Stimulated activated CD4-positive, alpha-beta T cell treated with anti-CD3 and anti-CD28 coated beads, Interleukin-4, amount 100 ng/mL, for 48 hours (primary cell): ENCODE results near the gene GHRL.

Experiments used
- DNase-seq, 2 donors: peaks; one replicate each; pipeline ENCODE4 v3.0.0-alpha.2; 2020; ENCODE audit warnings: low read depth in 2 of 2

Gene GHRL, protein sequence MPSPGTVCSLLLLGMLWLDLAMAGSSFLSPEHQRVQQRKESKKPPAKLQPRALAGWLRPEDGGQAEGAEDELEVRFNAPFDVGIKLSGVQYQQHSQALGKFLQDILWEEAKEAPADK

DNA sequence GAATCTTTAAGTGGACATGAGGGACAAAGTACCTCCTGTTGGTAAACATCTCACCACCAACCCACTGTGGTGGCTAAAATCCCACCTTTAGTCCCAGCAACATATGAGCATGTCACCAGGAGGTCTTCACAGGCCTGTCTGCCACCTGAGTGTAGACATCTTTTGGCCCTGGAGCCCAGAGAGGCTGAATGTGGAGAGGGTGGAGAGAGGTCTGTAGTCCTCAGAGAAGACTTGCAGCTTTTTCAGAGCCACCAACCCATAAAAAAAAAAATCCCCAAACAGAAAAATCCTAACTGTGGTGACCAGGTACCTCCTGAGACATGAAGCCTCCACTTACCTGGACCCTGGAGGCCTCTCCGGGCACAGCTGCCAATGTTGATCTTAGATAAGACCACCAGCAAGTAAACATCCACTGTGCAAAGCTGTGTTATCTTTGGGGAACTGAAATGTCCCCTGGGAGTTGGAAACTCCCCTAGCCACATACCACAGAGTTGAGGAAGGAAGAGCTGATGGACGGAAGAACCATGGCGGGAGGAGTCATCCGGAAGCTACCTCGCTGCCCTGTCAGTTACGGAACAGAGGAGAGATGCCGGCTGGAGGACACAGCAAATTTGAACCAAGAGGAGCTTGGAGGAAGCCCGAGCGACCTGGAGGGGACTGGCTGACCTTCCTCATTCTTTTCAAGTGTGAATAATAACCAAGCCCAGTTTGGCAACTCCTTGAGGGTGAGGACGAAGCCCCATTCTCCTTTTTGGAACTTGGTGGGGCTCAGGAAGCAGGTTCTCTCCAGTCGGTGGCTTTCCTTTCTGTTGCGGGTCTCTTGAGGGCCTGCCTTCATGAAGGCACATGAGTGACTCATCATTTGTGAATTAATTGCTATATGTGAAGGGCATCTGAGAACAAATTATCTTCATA is at the start of gene GHRL:
Gene GHRL, minus strand, starts transcription at position 443 of the 915 bp plus-strand sequence. CDS start 2,767 bp downstream, outside the sequence.
- DNase-seq = no peak

DNA sequence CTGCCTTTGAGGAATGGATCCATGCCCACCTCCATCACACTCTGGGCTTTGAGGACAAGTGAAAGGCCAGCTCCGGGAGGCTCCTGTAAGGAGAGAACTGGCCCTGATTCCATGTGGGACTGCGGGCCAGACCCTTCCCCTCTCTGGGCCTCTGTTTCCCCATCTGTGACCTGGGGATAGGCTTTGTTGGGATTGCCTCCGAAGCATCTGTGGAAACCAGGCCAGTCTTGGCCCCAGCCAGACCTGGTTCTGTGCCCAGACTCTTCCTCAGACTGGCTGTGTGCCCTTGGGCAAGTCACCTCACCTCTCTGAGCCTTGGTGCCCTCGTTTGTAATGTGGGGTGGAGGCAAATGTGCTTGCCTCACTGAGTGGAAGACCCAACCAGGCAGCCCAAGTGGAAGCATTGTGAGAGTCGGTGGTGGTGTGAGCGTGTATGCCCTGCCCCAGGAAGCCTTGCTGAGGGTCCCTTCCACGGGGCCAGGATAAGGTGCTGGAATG is 49.2 kb upstream of the GHRL start:
- no peak for DNase-seq

DNA sequence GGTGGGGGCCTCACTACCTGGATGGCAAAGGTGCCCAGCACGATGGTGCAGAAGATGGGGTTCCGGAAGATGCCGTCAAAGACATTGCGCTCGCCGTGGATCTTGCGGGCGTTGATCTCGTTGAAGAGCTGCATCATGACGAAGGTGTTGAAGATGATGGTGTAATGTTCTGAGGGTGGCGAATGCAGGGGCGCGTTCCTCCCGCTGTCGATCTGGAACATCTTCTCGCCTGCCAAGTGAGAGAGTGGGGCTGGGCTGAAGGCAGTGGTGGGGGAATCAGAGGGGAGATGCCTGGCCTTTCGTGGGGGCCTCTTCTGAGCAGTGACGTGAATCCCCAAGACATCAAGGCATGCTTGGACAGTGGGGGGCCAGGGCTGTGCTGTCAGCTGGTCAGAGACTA is 47.7 kb upstream of the GHRL start:
- DNase-seq = no peak

DNA sequence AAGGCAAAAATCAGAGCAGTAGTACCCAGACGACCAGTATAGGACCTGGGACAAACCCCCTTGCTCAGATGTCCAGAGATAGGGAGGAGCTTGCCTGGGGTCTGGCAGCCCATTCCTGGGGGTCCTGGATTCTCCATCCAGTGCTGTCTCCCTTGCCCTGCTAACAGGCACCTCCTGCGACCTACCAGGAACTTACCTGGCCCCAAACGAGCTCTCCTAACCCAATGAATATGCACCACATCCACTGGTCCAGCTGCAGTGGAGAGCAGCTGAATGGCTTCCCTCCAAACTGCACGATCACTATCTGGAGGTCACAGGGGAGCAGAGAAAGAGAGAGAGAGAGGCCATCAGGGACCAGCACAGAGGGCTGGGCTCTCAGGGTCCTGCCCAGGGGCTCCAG is 47.3 kb upstream of the GHRL start:
- no peak for DNase-seq

DNA sequence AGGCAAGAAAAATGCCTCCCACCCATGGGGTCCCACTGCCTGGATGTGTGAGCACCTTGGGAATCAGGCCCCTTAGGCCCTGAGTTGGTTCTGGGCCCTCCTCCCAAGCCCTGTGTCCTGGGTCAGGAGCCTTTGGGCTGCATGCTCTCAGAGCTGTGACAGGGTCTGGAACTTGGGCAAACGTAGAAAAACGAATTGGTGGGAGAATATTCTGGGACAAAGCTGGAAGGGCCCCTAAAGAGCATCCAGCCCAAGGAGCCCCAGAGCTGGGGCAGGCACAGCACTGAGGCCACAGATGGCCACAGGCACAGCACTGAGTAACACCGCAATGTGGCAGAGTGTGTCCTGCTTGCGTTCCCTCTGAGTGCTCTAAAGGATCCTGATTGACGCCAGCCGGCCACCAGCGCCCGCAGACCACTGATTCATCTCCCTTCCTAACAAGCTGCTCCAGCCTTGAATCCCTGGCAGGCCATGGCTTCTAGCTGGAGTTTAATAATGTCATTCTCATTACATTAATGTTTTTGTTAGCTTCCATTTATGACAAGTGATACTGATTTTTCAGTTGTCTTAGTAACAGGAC is 46.7 kb upstream of the GHRL start:
- DNase-seq = no peak

DNA sequence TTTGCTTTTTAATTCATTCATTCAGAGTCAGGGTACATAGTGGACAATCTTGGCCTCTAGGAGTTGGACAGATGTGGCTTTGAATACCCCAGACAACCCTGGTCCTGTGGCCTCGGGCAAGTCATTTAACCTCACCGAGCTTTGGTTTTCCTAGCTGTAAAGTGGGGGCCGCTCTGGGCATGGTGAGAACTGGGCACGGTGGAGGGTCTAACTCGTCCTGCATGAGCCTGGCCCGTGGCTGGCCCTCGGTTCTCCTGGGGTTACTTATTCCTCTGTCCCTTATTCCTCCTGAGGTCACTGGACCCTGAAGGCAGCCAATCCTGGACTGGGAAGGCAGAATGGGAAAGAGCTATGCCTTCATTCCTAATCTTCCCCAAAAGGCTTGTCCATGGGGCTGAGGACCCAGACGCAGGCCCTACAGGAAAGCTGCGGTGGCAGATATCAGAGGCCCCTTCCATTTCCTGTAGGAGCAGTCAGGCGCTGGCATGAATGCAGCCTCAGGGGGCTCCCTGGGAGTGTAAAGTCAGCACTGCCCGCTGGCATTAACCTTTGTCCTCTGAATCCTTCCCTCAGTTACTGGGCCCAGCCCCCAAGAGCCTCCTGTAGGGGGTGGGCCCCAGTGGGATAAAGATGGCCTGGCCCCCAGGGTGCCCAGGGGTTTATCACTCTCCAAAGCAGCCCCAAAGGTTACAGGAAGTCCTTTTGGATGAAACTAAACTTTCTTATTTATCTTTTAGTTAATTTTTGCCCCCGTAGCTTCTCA is 46.0 kb upstream of the GHRL start:
- DNase-seq = no peak

DNA sequence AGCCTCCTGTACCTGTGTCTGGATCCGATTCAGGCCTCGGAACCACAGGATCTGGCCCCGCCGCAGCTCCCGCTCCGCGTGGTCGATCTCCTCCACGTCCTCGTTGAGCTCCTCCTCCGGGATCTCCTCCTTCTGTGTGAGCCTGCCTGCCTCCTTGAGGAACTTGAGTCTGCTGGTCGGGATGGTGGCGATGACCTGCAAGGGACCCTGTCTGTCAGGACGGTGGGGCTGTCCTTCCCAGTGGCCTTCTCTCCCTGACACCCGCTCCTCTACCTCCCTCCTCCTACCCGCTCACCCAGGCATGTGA is 45.4 kb upstream of the GHRL start:
- DNase-seq = no peak

DNA sequence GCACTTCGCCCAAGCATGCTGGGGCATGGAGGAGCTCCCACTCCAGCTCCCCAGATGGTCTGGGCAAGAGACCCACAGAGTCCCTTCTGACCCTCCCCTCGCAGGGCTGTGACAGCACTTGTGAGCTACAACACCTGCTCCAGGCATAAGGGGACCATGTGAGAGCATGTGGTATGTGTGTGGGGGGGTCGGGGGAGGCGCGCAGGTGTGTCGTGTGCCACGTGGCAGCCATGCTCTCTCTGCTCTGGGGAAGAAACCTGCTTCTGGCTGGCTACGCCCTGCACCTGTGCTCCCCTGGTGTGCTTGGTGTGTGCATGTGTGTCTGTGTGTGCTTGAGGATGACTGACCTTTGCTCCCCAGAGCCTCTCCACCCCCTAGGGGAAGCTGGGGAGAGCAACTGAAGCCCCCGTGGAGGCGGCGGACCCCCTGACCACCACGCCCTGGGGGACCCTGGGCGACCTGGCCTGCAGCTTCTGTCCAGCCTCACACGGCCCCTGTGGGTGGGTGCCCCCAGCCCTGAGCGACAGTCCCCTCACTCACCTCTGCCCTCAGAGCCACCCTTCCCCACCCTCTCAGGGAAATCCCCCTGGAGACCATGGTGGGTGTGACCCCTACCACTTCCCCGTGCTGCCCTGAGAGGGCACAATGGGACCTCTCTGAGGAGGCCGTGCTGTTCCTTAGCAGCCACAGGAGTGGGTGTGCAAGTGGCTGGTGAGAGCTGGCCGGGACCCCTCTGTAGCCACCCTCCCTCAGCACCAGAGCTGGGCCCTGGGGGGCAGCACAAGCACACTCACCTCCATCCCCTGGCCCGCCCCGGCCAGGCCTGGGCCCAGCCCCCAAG is 44.8 kb upstream of the GHRL start:
- DNase-seq = no peak

DNA sequence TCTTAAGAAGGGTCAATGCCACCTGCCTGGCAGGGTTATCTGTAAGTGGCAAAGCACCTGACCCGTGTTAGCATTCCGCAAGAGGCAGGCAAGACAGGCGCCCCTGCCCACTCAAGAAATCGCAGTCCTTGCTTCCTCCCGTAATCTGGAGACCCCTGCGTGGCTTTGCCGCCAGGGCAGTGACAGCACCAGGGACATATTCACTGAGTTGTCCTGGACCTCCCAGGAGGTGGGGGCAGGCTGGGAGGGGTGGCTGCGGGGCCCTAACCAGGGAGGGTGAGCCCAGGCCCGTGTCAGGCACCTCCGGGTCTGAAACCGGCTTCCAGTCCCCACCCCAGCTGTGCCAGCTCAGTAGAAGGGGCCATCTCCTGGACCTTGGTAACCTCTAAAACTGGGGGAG is 44.0 kb upstream of the GHRL start:
- no peak for DNase-seq

DNA sequence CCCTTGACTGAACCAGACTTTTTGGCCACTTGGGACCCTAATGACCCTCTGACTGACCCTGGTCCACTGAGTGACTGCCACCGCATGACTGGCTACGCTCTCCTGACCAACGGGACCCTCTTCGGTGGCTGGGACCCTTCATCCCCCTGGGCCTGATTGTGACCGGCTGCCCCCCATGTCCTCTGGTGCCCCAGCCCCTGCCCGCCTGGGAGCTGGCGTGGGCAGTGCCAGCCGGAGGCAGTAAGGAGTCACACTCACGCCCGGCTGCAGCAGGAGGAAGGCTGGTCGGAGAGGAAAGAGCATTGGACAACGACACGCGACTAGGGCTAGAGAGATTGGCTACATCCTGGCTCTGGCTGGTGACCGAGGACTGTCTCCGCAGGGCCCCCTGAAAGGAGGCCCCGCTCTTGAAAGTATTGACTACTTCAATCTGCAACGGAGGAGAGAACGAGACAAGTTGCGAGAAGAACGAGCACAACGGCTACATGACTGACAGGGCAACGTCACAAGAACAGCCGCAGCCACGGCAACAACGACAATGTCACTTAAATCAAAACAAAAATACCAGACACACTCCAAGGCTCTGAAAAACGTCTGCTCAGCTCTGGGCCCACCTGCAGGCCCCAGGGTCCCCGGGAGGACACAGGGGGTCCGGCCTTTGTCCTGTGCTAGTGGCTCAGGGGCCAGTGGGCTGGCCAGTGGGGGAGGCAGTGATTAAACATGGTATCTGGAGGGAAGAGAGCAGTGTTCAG is 43.3 kb upstream of the GHRL start:
- DNase-seq = no peak

DNA sequence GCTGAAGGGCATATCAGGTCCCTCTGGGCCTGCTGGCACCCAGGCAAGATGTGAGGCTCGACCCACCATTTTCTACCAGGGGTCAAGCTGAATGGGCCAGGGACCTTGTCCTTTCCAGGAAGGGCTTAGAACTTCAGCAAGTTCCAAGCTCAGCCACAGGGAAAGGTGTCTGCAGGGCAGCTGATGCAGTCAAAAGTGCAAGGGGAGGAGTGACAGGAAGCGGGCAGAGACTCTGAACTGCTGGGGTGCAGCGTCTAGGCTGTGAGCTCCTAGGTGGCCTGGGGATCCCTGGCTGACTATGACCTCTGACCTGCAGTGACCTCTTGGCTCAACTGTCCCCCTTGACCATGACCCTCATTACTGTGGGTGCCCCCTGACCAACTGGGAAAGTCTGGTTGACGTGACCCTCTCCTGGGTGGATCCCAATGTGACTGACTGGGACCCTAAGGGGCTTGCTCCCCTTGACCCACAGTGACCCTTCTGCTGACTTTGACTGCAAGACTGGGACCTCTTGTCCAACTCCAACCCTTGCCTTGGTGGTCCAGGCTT is 42.5 kb upstream of the GHRL start:
- DNase-seq = no peak

DNA sequence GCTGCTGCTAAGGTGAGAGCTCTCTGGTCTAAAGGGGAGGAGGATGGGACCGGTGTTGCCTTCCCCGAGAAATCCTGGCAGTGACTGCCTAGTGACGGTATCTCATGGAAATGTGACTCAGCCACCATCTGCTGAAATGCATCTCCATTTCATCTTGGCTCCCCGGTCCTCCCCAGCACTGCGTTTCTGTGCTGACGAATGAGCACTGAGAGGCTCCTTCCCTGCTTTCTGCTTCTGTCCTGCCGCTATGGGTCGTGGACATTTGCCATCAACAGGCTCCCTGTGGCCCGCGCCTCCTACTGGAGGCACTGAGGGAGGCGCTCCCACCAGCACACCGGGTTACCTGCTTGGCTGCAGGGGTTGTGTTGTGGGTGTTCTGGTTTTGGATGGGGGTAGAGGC is 41.7 kb upstream of the GHRL start:
- no peak for DNase-seq

DNA sequence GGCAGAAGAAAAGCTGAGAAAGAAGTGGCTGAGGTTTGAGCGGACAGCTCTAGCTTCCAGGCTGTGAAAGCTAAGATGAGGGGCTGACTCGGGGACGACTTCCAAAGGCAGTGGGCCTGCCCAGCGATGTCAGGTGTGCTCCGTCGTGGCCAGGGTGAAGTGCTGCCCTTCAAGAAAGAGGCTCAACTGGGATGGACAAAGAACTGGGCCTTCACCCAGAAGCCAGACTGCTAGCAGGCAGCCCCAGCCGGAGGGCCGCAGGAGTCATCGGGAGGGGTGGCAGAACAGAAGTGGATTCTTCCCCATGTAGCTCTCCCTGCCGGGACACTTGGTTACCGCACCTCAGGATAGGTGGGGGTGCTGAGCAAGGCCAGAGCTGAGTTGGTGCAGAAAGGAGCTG is 41.3 kb upstream of the GHRL start:
- DNase-seq = no peak

DNA sequence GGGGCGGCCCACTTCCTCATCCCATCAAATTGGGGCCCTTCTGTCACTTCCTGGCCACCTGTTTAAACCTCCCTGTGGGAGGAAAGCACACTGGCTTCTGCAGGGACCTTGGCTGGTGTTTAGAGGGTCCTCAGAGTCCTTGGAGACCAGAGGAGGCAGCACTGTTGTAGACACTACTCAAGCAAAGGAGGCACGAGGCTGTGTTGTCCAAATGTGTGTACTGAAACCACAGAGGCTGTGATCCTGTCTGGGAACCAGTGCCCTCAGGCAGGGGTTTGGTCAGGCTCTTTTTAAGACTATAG is 40.6 kb upstream of the GHRL start:
- no peak for DNase-seq

DNA sequence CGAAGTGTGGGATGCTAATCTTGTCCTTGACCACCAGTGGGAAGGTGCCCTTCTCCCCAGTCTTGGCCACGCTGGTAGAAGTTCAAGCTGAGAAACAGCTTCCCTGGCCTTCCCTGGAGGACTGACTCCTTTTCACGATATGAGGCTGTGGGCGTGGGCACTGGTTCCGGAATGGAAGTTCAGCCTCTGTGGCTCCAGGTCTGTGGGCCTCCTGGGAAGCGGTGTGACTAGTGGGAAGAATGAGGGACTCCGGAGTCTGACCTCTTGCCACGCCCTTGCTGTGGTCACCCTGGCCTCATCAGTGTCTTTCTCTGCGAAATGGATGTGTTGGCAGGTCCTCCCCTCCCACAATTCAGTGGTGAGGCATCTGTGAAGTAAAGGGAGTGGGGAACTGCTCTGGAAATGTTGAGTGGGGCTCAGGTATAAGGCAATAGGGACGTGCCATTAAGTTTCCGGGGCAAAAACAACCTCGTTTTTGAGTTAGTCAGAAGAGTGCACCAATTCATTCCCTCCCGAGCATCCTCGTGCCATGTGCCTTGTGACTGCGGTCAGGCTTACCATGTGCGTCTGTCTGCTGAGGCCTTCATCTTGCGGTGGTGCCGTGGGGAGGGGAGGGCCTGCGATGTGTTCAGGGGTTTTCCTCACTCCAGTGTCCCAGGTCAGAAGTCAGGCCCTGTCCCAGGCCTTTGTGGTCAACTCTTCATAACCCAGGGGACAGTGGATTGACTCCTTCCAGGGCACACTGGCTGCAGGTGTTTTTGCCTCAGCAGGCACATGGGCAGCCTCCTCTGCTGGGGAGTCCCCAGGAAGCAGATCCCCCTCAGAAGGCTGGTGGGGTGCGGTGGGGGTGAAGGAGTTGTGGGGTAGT is 40.0 kb upstream of the GHRL start:
- no peak for DNase-seq

DNA sequence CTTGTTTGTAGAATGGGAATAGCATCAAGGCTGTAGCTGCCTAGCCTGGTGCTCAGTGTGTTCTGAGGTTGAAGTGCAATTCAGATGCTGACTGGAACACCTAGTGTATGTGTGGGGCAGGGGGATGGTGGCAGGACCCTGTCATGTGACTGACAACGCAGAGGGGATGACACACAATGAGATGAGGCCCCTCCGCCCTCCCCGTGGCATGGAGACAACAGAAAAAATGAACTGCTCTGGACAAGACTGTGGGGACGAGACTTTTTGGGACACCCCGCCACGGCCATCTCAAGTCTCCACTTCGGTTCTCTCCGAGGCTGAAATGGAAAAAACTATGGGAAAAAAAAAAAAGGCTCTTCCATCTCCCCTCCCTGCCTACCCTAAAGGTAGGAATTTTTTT is 38.6 kb upstream of the GHRL start:
- no peak for DNase-seq

DNA sequence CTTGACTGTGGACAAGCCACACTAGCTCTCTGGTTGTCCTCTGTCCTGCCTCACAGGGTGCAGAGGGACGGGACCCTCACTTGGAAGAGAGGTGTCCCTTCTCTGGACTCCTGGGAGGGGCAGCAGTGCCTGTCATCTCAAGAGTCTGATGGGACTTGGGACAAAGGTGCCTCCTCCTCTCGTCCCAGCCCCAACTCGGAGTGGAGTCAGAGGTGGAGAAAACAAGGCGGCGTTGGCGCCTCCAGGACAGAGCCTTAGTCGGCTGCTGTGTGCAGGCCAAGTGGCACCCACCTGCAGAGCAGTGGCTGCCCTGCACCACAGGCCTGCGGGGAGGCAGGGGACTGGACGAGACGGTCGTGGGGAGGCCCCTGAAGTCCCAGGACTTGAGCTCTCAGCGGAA is 37.6 kb upstream of the GHRL start:
- DNase-seq = no peak

DNA sequence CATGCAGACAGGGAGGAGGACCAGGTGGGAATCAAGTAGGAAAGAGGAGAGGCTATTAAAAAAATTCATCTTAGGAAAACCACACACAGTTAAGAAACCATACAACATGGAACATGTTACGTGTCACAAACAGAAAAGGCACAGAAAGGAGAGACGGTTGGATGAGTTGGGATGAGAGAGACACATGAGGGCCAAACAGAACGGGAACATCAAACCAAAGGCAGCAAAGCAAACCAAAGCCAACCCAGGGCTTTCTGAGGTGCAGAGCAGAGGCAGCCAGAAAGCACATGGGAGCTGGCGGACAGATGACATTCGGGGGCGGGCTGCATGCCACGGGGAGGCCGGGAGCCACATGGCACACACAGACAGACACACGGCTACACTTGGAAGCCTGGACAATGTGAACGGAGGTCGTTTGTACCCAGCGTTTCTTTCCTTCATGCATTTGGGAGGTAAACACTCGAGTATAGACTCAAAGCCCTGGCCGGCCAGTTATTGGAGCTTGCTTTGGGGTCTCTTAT is 36.8 kb upstream of the GHRL start:
- no peak for DNase-seq

DNA sequence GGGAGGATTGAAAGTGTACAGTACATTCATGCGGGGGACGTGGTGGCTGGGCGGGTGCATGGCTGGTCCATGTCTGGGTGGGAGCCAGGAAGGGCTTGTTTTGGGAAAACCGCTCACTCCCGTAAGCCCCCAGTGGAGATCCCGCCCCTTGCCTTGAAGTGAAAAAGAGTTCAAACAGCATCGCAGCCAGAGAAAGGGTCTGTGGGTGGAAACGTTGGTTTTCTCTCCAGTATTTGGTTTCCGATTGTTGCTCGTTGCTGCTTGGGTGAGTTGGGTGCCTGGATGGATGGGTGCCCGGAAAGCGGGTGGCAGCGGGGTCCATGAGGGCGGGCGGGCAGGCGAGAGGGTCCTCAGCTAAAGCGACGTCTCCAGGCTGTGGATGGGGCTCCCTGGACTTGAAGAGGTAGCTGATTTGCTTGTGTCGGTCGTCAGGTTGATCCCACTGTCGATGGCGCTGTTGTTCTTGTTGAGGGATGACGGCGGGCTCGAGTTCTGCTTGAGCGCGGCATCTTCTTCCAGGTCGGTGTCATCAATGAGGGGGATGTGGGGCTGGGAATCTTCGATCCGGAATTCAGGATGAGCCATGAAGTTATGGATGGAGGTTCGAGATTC is 35.8 kb upstream of the GHRL start:
- no peak for DNase-seq
